Measurements from ENCODE around the gene OSBPL6.

DNA sequence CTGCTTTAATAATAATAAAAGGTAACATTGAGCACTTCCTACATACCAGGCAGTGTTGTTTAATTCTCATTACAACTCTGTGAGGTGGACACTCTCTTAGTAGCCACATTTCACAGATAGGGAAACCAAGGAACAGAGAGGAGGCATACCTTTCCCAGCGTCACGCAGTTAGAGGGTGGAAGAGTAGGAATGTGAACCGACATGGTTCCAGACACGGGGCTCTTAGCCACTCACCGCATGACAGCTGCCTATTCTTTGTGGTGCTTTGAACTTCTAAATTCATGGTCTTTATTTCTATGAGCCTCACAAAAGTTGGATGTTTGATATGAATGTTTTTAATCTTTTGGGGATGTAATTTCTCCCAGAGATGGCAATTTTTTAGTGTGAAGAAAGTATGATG is 76.0 kb downstream of the OSBPL6 start:
- TF ChIP-seq, protein P1, sequence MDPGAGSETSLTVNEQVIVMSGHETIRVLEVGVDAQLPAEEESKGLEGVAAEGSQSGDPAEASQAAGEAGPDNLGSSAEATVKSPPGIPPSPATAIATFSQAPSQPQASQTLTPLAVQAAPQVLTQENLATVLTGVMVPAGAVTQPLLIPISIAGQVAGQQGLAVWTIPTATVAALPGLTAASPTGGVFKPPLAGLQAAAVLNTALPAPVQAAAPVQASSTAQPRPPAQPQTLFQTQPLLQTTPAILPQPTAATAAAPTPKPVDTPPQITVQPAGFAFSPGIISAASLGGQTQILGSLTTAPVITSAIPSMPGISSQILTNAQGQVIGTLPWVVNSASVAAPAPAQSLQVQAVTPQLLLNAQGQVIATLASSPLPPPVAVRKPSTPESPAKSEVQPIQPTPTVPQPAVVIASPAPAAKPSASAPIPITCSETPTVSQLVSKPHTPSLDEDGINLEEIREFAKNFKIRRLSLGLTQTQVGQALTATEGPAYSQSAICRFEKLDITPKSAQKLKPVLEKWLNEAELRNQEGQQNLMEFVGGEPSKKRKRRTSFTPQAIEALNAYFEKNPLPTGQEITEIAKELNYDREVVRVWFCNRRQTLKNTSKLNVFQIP (CRISPR knock-in tag; IDR thresholded peaks at IDR 0.05; ENCODE audit: borderline replicate concordance, low read depth) = no peak
- no peak for TF ChIP-seq ARNTL (CRISPR knock-in tag; IDR thresholded peaks at IDR 0.05; ENCODE audit: borderline replicate concordance, low read depth)
- TF ChIP-seq BACH2 (CRISPR knock-in tag; IDR thresholded peaks at IDR 0.05; ENCODE audit: borderline replicate concordance) = no peak
- TF ChIP-seq TCF4 (CRISPR knock-in tag; IDR thresholded peaks at IDR 0.05; ENCODE audit: borderline replicate concordance) = no peak
- TF ChIP-seq ZFP30 (CRISPR knock-in tag; IDR thresholded peaks at IDR 0.05) = no peak
- no peak for TF ChIP-seq PPARA (CRISPR knock-in tag; IDR thresholded peaks at IDR 0.05; ENCODE audit: borderline replicate concordance)
- no peak for TF ChIP-seq ZFP3 (CRISPR knock-in tag; IDR thresholded peaks at IDR 0.05)
- no peak for TF ChIP-seq SNAI2 (CRISPR knock-in tag; IDR thresholded peaks at IDR 0.05)
- TF ChIP-seq ZNF8 (CRISPR knock-in tag; IDR thresholded peaks at IDR 0.05) = no peak
- TF ChIP-seq, protein P2, sequence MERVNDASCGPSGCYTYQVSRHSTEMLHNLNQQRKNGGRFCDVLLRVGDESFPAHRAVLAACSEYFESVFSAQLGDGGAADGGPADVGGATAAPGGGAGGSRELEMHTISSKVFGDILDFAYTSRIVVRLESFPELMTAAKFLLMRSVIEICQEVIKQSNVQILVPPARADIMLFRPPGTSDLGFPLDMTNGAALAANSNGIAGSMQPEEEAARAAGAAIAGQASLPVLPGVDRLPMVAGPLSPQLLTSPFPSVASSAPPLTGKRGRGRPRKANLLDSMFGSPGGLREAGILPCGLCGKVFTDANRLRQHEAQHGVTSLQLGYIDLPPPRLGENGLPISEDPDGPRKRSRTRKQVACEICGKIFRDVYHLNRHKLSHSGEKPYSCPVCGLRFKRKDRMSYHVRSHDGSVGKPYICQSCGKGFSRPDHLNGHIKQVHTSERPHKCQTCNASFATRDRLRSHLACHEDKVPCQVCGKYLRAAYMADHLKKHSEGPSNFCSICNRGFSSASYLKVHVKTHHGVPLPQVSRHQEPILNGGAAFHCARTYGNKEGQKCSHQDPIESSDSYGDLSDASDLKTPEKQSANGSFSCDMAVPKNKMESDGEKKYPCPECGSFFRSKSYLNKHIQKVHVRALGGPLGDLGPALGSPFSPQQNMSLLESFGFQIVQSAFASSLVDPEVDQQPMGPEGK (CRISPR knock-in tag; IDR thresholded peaks at IDR 0.05; ENCODE audit: borderline replicate concordance) = no peak
- TF ChIP-seq, protein P3, sequence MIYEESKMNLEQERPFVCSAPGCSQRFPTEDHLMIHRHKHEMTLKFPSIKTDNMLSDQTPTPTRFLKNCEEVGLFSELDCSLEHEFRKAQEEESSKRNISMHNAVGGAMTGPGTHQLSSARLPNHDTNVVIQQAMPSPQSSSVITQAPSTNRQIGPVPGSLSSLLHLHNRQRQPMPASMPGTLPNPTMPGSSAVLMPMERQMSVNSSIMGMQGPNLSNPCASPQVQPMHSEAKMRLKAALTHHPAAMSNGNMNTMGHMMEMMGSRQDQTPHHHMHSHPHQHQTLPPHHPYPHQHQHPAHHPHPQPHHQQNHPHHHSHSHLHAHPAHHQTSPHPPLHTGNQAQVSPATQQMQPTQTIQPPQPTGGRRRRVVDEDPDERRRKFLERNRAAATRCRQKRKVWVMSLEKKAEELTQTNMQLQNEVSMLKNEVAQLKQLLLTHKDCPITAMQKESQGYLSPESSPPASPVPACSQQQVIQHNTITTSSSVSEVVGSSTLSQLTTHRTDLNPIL (CRISPR knock-in tag; IDR thresholded peaks at IDR 0.05; ENCODE audit: low read depth) = no peak
- no peak for TF ChIP-seq ISL1 (CRISPR knock-in tag; IDR thresholded peaks at IDR 0.05)
- no peak for TF ChIP-seq ZNF70 (CRISPR knock-in tag; IDR thresholded peaks at IDR 0.05)
- no peak for TF ChIP-seq ZC3H10 (CRISPR knock-in tag; IDR thresholded peaks at IDR 0.05)
